Parathyroid adenoma (tissue), 2 donors: Measurements from ENCODE around the gene IFNL1.
A peak's percentile ranks its signal among the peaks of the same experiment; 100 is the strongest.

Source experiments
- H2AFZ ChIP-seq: fragments of 300-600 bp; sonication (generic); one replicate; pipeline ENCODE4 v1.7.0; 2017; ENCODE audit warnings: antibody characterized with exemption, mild to moderate bottlenecking
- H3K27ac ChIP-seq: fragments of 300-600 bp; sonication (generic); one replicate; pipeline ENCODE4 v1.7.0; 2017
- H3K27me3 ChIP-seq: fragments of 300-600 bp; sonication (generic); one replicate; pipeline ENCODE4 v1.7.0; 2017; ENCODE audit warnings: low read length; ENCODE audit not compliant: control insufficient read depth, insufficient read depth
- H3K36me3 ChIP-seq: fragments of 300-600 bp; sonication (generic); one replicate; pipeline ENCODE4 v1.7.0; 2017; ENCODE audit warnings: low read length; ENCODE audit not compliant: control insufficient read depth, insufficient read depth
- H3K4me1 ChIP-seq: fragments of 300-600 bp; sonication (generic); one replicate; pipeline ENCODE4 v1.7.0; 2017; ENCODE audit warnings: control low read depth
- H3K4me2 ChIP-seq: fragments of 300-600 bp; sonication (generic); one replicate; pipeline ENCODE4 v1.7.0; 2017; ENCODE audit warnings: low read length
- H3K4me3 ChIP-seq: fragments of 300-600 bp; sonication (generic); one replicate; pipeline ENCODE4 v1.7.0; 2017; ENCODE audit warnings: low read depth, low read length
- H3K79me2 ChIP-seq: fragments of 300-600 bp; sonication (generic); one replicate; pipeline ENCODE4 v1.7.0; 2017; ENCODE audit warnings: control low read depth
- H3K9ac ChIP-seq: fragments of 300-600 bp; sonication (generic); one replicate; pipeline ENCODE4 v1.7.0; 2017; ENCODE audit warnings: mild to moderate bottlenecking
- H3K9me3 ChIP-seq: fragments of 300-600 bp; sonication (generic); one replicate; pipeline ENCODE4 v1.7.0; 2017; ENCODE audit warnings: low read length; ENCODE audit not compliant: control insufficient read depth
- CTCF ChIP-seq: fragments of 300-600 bp; sonication (generic); IDR thresholded peaks from one replicate; pipeline ENCODE4 v1.7.0; 2017; ENCODE audit warnings: antibody characterized with exemption, mild to moderate bottlenecking
- donor health status: primary hyperparathyroidism.

The IFNL1 gene

GRCh38 chr19:39254531-39255345 is 41.5 kb upstream of the IFNL1 start:
- TF ChIP-seq CTCF = no peak
- Histone ChIP-seq H2AFZ (no peak overlapping the region), H3K4me2 (no peak overlapping the region), H3K27ac (no peak overlapping the region), H3K27me3 (no peaks in the 10 kb centered on the region), H3K9ac (no peak overlapping the region), H3K36me3 (no peaks in the 10 kb centered on the region), H3K9me3 (no peaks in the 10 kb centered on the region), H3K79me2 (no peaks in the 10 kb centered on the region), H3K4me1 (peaks cover 6% of the 10 kb centered on the region), H3K4me3 (no peak overlapping the region)

- no peak for TF ChIP-seq CTCF
- H3K4me1 ChIP-seq = peaks cover 6% of the 10 kb centered on the region
- H3K9me3 ChIP-seq = no peaks in the 10 kb centered on the region
- no peaks in the 10 kb centered on the region for H3K36me3 ChIP-seq
- H3K79me2 ChIP-seq = no peaks in the 10 kb centered on the region
- no peak overlapping the region for H2AFZ ChIP-seq
- H3K27ac ChIP-seq = no peak overlapping the region
- no peak overlapping the region for H3K9ac ChIP-seq
- no peaks in the 10 kb centered on the region for H3K27me3 ChIP-seq
- H3K4me2 ChIP-seq = no peak overlapping the region
- no peak overlapping the region for H3K4me3 ChIP-seq
Measured at GRCh38 chr19:39257227-39257626, 39.0 kb upstream of the IFNL1 start.

GRCh38 chr19:39261704-39262103 is 34.5 kb upstream of the IFNL1 start:
- Histone ChIP-seq H3K4me2 (no peak overlapping the region), H3K4me3 (no peak overlapping the region), H3K27me3 (no peaks in the 10 kb centered on the region), H3K79me2 (no peaks in the 10 kb centered on the region), H3K27ac (no peak overlapping the region), H3K9me3 (no peaks in the 10 kb centered on the region), H3K36me3 (no peaks in the 10 kb centered on the region), H3K4me1 (peaks cover 6% of the 10 kb centered on the region), H3K9ac (no peak overlapping the region), H2AFZ (no peak overlapping the region)
- TF ChIP-seq CTCF = no peak

GRCh38 chr19:39262496-39262895 is 33.7 kb upstream of the IFNL1 start:
- no peak for TF ChIP-seq CTCF
- Histone ChIP-seq H3K36me3 (no peaks in the 10 kb centered on the region), H3K4me2 (no peak overlapping the region), H3K27me3 (no peaks in the 10 kb centered on the region), H3K27ac (no peak overlapping the region), H3K9ac (no peak overlapping the region), H2AFZ (no peak overlapping the region), H3K79me2 (no peaks in the 10 kb centered on the region), H3K4me1 (peaks cover 6% of the 10 kb centered on the region), H3K9me3 (no peaks in the 10 kb centered on the region), H3K4me3 (no peak overlapping the region)

GRCh38 chr19:39263912-39264305 is 32.3 kb upstream of the IFNL1 start:
- Histone ChIP-seq H2AFZ (peak overlapping the region; percentile 50), H3K4me3 (no peak overlapping the region), H3K36me3 (no peaks in the 10 kb centered on the region), H3K79me2 (no peaks in the 10 kb centered on the region), H3K27ac (no peak overlapping the region), H3K9me3 (no peaks in the 10 kb centered on the region), H3K4me1 (no peaks in the 10 kb centered on the region), H3K4me2 (no peak overlapping the region), H3K9ac (no peak overlapping the region), H3K27me3 (no peaks in the 10 kb centered on the region)
- TF ChIP-seq CTCF = no peak
